RPMI8226 (cell line): ENCODE measurements around the gene TNNT2.

Experiments
- DNase-seq: peaks from one replicate; pipeline ENCODE4 v3.0.0-alpha.2; 2015

Gene TNNT2

GRCh38 chr1:201309416-201309815, 68.1 kb downstream of the TNNT2 start:
- peak; percentile 83 for DNase-seq
